ENCODE results near the gene YIPF5. TPM values are rescaled to one million over a fixed set of nuclear protein-coding genes. Genes with fewer than 3 reads are reported as not detected.

YIPF5 gene
- total RNA-seq, 1 experiment from 2014 or later: 66.9 TPM

- H3K9me3 Mint-ChIP-seq (ENCODE audit: low read depth, unreplicated experiment): no peaks in the 10 kb centered on the region
- DNase-seq: no peak
- H3K27ac Mint-ChIP-seq (ENCODE audit: unreplicated experiment): no peak overlapping the region
- BruUV-seq (replicated peaks): no TSS peak
- intact Hi-C loops (cut with micrococcal nuclease; ENCODE audit: unreplicated experiment): loop anchor here (5.0 kb wide), 1 partner anchor 158 kb away; no protein-coding TSS in a partner anchor
- TF ChIP-seq CTCF (IDR thresholded peaks at IDR 0.05; ENCODE audit: unreplicated experiment): no peak
- H3K36me3 Mint-ChIP-seq (ENCODE audit: insufficient read depth, unreplicated experiment): no peaks in the 10 kb centered on the region
- H3K4me3 Mint-ChIP-seq (ENCODE audit: low read depth, unreplicated experiment): no peak overlapping the region
- CTCF ChIA-PET: interaction anchor here (0.7 kb wide), 1 partner anchor 517 kb away, joined by 5 read pairs; no protein-coding TSS in a partner anchor
- peaks cover 13% of the 10 kb centered on the region for H3K4me1 Mint-ChIP-seq (ENCODE audit: low read depth, unreplicated experiment)
- H3K27me3 Mint-ChIP-seq (ENCODE audit: unreplicated experiment): no peaks in the 10 kb centered on the region
These were observed 35.2 kb downstream of the YIPF5 start for GRCh38 chr5:144135113-144135762.

DNA sequence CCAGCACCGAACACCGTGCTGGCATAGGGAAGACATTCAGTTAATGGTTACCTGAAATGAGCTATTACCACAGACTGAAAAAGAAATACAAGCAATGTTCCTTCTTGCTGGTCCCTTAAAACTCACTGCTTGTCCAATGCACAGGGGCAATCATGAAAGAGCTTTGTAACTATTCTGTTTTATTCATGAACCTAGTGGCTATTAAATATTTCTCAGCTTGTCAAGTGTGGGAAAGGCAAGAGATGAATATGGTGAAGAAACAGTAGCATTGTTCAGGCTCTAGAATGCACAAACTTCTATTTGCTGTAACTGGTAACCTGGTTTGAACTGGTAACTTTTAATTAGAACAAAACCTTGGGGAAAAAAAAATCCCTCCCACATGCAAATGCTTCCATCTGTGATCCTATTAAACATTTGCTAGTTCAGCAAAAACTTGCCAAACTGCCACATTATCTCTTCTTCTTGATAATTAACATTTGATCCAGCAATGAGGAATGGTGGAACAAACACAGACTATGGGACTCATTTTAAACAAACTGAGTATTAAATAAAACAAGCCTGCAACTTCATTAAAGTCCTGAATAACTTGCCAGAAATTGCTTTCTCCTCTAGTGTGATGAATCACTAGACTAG, 36.1 kb downstream of the YIPF5 start:
- intact Hi-C loops (cut with micrococcal nuclease; ENCODE audit: unreplicated experiment): no loop called here
- no peaks in the 10 kb centered on the region for H3K36me3 Mint-ChIP-seq (ENCODE audit: insufficient read depth, unreplicated experiment)
- no peaks in the 10 kb centered on the region for H3K27me3 Mint-ChIP-seq (ENCODE audit: unreplicated experiment)
- no peak overlapping the region for H3K4me3 Mint-ChIP-seq (ENCODE audit: low read depth, unreplicated experiment)
- DNase-seq: no peak
- H3K27ac Mint-ChIP-seq (ENCODE audit: unreplicated experiment): no peak overlapping the region
- peaks cover 12% of the 10 kb centered on the region for H3K4me1 Mint-ChIP-seq (ENCODE audit: low read depth, unreplicated experiment)
- no TSS peak for BruUV-seq (replicated peaks)
- no peak for TF ChIP-seq CTCF (IDR thresholded peaks at IDR 0.05; ENCODE audit: unreplicated experiment)
- CTCF ChIA-PET: interaction anchor here (1.8 kb wide), 1 partner anchor 8 kb away, joined by 6 read pairs; no protein-coding TSS in a partner anchor
- no peaks in the 10 kb centered on the region for H3K9me3 Mint-ChIP-seq (ENCODE audit: low read depth, unreplicated experiment)

DNA sequence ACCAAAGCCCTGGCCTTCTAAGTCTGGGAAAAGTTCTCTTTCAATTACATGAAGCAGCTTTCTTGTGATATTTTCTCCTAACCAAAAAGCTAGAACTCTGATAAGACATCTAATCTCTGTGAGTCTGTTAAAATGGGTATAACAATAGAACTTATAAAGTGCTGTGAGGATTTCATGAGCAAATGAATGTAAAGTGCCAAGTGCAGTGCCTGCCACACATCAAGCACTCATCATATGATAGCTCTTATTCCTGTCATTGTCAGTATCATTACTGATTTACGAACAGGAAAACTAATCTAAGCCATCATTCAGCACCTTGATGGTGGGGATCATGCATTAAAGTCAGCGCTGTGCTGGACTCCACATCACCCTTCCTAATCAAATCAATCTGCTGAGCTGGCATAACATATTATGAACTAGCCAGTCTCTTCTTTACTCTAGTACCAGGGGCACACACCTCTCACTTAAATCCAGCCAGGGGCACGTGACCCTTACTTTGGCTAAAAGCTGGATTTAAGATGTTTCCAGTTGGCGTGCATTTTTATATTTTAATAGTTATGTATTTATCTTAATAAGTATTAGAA, 37.3 kb downstream of the YIPF5 start:
- DNase-seq: no peak
- Mint-ChIP-seq H3K4me1 (ENCODE audit: low read depth, unreplicated experiment) (peaks cover under 1% of the 10 kb centered on the region), H3K36me3 (ENCODE audit: insufficient read depth, unreplicated experiment) (no peaks in the 10 kb centered on the region), H3K9me3 (ENCODE audit: low read depth, unreplicated experiment) (no peaks in the 10 kb centered on the region), H3K27ac (ENCODE audit: unreplicated experiment) (no peak overlapping the region), H3K27me3 (ENCODE audit: unreplicated experiment) (no peaks in the 10 kb centered on the region), H3K4me3 (ENCODE audit: low read depth, unreplicated experiment) (no peak overlapping the region)
- intact Hi-C loops (cut with micrococcal nuclease; ENCODE audit: unreplicated experiment): no loop called here
- BruUV-seq (replicated peaks): no TSS peak
- TF ChIP-seq CTCF (IDR thresholded peaks at IDR 0.05; ENCODE audit: unreplicated experiment): no peak
- CTCF ChIA-PET: interaction anchor here (1.8 kb wide), 1 partner anchor 9 kb away, joined by 6 read pairs; no protein-coding TSS in a partner anchor

DNA sequence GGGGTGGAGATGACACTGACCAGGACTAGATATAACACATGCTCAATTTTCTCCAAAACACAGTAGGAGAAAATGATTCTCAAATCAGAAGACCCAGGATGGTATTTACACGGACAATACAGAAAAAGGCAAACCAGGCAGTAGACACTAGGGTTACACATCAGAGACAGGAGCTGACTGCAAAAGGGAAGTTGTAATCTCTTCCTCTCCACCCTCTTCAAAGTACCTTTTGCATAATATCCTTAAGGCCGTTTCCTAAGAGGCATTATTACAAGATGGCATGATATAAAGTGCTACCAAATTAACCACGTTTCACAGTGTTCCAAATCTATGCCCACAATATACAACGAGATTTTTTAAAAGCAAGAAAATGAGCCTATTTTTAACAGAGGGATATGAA, 39.2 kb downstream of the YIPF5 start:
- no peaks in the 10 kb centered on the region for H3K36me3 Mint-ChIP-seq (ENCODE audit: insufficient read depth, unreplicated experiment)
- intact Hi-C loops (cut with micrococcal nuclease; ENCODE audit: unreplicated experiment): no loop called here
- H3K9me3 Mint-ChIP-seq (ENCODE audit: low read depth, unreplicated experiment): no peaks in the 10 kb centered on the region
- CTCF ChIA-PET: interaction anchor here (0.7 kb wide), 1 partner anchor 11 kb away, joined by 4 read pairs; no protein-coding TSS in a partner anchor
- H3K27me3 Mint-ChIP-seq (ENCODE audit: unreplicated experiment): no peaks in the 10 kb centered on the region
- DNase-seq: no peak
- no peak overlapping the region for H3K27ac Mint-ChIP-seq (ENCODE audit: unreplicated experiment)
- no TSS peak for BruUV-seq (replicated peaks)
- no peak overlapping the region for H3K4me3 Mint-ChIP-seq (ENCODE audit: low read depth, unreplicated experiment)
- H3K4me1 Mint-ChIP-seq (ENCODE audit: low read depth, unreplicated experiment): no peaks in the 10 kb centered on the region
- TF ChIP-seq CTCF (IDR thresholded peaks at IDR 0.05; ENCODE audit: unreplicated experiment): no peak

Measured in Calu3 (cell line).